ENCODE data around the gene CES4A.
A peak's percentile ranks its signal among the peaks of the same experiment; 100 is the strongest.
"Not testable (repeated sequence)": the region's sequence is repeated elsewhere in the genome, so short reads cannot be mapped to it uniquely, and the experiment has no call there.

Gene CES4A

DNA sequence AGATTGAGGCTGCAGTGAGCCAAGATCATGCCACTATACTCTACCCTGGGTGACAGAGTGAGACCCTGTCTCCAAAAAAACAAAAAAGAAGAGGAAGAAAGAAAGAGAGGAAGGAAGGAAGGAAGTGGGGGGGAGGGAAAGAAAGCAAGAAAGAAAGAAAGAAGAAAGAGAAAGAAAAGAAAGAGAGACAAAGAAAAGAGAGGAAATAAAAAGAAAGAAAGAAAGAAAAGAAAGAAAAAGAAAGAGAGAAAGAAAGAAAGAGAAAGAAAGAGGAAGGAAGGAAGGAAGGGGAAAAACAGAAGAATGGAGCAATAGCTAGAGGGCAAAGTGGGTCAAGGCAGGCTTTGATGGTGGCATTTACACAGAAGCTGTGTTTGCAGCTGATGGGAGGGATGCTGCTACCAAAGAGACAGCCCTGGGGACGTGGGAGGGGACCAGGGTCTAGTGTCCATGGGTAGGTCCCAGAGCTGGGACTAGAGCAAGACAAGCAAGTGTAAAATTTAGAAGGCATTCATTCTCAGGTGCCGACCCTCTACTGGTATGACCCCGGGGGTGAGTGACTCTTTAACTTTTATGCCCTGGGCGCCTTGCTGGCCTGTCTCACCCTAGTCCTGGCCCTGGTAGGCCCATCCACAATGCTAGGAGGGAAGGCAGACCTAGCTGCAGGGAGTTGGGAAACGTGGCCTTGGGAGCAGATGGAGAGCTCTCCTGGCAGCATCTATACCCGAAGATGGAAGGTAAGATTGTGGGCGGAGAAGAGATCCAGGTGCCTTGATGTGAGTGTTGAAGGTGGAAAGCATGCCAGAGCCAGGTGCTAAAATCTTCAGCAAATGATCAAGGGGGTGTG is 29.3 kb upstream of the CES4A start:
- DNase-seq: no peak

DNA sequence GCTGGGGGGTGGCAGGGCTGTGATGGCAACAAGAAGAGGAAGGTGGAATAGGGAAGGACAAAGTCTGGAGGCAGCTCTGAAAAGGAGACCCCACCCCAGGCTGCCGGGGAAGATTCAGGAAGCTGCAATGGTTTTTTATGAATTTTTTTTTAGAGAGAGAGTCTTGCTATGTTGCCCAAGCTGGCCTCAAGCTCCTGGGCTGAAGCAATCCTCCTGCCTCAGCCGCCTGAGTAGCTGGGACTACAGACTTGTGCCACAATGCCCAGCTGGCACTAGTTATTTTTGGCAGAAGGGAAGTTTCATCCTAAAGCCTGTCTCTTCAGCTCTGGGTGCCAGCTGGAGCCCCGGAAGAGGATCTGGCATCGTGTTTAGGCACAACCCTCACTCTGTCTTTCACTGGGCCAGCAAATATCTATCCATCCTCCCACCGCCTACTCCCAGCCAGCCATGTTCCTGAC is 28.7 kb upstream of the CES4A start:
- peak; percentile 75 for DNase-seq

DNA sequence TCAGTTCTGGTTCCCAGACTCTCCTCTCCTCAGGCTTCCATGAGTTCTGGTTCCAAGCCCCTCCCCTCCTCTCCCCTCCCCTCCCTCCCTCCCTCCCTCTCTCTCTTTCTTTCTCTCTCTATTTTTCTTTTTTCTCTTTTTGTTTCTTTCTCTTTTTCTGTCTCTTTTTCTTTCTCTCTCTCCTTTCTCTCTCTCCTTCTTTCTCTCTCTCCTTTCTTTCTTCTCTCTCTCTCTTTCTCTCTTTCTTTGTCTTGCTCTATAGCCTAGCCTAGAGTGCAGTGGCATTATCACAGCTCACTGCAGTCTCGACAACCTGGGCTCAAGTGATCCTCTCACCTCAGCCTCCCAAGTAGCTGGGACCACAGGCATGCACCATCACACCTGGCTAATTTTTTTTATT is 28.1 kb upstream of the CES4A start:
- no peak for DNase-seq

DNA sequence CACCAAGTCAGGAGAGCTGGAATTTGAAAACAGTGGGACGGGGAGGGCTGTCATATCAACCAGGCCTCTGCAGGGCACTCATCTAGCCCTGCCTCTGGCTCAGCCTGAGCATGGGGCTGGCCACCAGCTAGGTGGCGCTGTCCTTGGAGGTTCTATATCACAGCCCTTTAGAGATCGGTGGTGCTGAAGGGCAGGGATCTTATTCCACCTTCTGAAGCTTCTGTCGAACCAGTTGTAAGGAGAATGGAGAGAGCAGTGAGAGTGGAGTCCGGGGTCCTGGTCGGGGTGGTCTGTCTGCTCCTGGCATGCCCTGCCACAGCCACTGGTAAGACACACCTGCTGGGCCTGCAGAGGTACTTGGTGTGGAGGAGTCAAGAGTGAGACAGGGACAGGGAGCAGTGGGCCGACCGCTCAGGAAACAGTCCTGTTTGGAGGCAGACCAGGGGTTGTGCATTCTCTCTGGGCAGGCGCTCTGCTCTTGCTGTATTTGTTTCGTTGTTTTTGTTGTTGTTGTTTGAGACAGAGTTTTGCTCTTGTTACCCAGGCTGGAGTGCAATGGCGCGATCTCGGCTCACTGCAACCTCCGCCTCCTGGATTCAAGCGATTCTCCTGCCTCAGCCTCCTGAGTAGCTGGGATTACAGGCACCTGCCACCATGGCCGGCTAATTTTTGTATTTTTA is 27.2 kb upstream of the CES4A start, which contains the start of gene CES3:
CES3 (plus strand) TSS at position 202 of the 680 bp plus-strand sequence; CDS start at position 244, 42 bp downstream.
- DNase-seq: peak; percentile 88

DNA sequence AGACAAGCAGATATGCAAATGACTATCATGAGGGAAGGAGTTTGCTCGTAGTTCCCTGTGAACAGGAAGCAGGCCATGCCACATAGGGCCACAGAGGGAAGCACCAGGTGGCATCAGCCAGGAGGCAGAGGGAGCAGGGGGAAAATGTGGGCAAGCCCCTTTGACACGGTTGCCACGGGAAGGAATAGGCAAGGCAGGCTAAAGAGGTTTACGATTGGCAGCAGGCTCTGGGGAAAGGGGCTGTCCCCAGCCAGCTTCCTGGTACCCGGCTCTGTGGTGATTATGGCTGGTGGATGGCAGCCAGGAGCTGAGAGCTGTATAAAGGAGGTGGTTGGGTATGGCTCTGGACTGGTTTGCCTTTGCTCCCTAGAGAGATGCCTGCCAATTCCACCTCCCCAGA is 26.5 kb upstream of the CES4A start:
- DNase-seq: no peak

DNA sequence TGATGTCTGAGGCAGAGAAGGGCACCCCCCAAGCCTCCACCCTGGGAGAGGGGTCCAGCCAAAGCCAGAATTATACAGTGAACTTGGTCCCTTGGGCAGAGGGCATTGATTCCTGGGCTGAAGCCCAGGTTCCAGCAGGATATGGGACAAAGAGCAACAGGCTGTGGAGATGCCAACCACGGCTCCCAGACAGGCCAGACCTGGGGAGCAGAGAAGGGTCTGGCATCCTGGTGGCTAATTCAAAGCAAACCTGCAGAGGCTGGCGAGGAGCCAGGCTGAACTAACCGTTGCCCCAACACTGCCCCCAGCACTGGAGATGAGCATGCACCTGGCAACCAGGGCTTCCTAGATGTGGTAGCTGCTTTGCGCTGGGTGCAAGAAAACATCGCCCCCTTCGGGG is 24.3 kb upstream of the CES4A start:
- DNase-seq: no peak

DNA sequence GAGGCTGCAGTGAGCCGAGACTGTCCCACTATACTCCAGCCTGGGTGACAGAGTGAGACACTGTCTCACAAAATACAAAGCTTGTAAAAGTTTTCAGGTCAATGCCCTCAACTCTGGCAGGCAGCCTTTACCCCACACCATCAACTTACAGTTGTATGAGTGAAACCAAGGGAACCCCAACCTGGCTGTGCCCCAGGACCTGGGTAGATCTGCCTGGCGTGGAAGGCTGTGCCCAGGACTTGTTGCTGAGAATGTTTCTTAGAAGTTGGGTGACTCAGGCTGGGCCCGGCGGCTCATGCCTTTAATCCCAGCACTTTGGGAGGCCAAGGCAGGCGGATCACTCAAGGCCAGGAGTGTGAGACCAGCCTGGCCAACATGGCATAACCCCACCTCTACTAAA is 19.5 kb upstream of the CES4A start:
- DNase-seq: no peak

DNA sequence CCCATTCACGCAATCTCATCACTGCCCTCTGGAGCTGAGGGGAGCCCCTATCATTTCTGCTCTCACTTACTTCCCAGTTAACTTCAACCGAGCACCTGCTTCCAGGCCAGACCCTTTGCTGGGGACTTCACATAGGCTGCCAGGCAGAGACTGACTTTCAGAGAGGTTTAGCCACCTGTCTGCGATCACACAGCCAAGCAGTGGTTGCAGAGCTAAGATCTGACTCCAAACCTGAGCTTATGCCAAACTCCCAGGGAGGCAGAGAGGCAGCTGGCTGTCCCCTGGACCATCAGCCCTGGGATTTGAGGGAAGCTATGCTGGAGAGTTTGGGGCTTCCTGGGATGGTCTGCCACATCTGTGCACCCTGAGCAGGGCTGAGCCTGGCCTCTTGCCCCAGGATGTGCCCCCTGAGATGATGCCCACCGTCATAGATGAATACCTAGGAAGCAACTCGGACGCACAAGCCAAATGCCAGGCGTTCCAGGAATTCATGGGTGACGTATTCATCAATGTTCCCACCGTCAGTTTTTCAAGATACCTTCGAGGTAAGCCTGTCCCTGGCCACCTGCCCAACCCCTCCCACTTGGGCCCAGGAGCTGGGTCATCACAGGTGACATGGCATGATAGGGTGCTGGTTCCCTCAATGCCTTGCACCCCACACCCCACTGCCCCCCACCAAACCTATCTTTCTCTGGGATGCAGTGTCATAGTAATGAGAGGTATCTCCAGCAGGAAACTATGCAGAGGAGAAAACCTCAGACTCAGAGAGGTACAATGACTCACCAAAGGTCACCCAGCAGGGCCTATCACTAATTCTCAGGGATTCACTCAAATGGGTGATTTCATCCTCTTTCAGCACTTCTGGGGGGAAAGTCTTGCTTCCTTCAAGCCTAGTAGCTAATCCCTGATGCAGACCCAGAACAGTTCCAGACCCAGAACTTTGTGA is 17.3 kb upstream of the CES4A start:
- DNase-seq: no peak

DNA sequence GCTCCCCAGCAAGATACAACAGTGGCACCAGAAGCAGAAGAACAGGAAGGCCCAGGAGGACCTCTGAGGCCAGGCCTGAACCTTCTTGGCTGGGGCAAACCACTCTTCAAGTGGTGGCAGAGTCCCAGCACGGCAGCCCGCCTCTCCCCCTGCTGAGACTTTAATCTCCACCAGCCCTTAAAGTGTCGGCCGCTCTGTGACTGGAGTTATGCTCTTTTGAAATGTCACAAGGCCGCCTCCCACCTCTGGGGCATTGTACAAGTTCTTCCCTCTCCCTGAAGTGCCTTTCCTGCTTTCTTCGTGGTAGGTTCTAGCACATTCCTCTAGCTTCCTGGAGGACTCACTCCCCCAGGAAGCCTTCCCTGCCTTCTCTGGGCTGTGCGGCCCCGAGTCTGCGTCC is 15.4 kb upstream of the CES4A start:
- DNase-seq: no peak

DNA sequence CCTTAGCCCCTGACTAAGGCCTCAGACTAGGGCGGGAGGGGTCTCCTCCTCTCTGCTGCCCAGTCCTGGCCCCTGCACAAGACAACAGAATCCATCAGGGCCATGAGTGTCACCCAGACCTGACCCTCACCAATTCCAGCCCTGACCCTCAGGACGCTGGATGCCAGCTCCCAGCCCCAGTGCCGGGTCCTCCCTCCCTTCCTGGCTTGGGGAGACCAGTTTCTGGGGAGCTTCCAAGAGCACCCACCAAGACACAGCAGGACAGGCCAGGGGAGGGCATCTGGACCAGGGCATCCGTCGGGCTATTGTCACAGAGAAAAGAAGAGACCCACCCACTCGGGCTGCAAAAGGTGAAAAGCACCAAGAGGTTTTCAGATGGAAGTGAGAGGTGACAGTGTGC is 14.7 kb upstream of the CES4A start:
- no peak for DNase-seq

DNA sequence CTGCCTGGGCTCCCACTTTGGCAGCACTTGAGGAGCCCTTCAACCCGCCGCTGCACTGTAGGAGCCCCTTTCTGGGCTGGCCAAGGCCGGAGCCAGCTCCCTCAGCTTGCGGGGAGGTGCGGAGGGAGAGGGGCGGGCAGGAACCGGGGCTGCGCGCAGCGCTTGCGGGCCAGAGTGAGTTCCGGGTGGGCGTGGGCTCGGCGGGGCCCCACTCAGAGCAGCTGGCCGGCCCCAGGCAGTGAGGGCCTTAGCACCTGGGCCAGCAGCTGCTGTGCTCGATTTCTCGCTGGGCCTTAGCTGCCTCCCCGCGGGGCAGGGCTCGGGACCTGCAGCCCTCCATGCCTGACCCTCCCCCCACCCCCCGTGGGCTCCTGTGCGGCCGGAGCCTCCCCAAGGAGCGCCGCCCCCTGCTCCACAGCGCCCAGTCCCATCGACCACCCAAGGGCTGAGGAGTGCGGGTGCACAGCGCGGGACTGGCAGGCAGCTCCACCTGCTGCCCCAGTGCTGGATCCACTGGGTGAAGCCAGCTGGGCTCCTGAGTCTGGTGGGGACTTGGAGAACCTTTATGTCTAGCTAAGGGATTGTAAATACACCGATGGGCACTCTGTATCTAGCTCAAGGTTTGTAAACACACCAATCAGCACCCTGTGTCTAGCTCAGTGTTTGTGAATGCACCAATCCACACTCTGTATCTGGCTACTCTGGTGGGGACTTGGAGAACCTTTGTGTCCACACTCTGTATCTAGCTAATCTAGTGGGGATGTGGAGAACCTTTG is 14.0 kb upstream of the CES4A start:
- DNase-seq: not testable (repeated sequence)

DNA sequence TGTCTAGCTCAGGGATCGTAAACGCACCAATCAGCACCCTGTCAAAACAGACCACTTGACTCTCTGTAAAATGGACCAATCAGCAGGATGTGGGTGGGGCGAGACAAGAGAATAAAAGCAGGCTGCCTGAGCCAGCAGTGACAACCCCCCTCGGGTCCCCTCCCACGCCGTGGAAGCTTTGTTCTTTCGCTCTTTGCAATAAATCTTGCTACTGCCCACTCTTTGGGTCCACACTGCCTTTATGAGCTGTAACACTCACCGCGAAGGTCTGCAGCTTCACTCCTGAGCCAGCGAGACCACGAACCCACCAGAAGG is 13.5 kb upstream of the CES4A start:
- not testable (repeated sequence) for DNase-seq

DNA sequence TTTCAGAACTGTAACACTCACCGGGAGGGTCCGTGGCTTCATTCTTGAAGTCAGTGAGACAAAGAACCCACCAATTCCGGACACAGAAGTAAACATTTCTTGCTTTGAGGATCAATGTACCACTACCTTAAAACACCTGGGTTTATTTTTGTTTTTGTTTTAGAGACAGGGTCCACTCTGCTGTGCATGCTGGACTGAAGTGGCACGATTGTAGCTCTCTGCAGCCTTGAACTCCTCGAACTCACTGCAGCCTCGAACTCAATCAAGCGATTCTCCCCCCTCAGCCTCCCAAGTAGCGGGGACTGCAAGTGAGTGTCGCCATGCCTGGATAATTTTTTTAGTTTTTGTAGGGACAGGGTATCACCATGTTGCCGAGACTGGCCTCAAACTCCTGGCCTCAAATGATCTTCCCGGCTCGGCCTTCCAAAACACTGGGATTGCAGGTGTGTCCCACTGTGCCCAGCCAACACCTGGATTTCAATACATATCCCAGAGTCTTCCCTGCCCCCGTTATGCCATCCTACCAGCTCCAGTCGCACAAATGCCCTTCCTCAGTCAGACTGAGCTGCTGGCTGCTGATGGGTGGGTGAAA is 13.0 kb upstream of the CES4A start:
- DNase-seq: no peak

DNA sequence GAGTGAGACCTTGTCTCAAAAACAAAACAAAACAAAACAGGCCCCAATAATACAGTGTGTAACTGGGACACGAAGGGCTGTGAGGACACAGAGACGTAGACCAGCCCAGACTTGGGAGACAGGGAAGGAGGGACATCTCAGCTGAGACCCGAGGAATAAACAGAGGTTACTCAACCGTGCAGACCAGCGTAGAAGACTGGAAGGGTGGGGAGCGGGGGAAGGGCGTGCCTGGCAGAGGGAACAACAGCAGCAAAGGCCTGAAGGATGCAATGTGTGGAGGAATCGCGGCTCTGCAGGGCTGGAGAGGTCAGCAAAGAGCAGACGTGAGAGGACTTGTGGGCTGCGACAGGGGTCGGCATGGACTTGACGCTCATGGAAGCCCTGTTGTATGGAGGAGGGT is 11.6 kb upstream of the CES4A start:
- no peak for DNase-seq

DNA sequence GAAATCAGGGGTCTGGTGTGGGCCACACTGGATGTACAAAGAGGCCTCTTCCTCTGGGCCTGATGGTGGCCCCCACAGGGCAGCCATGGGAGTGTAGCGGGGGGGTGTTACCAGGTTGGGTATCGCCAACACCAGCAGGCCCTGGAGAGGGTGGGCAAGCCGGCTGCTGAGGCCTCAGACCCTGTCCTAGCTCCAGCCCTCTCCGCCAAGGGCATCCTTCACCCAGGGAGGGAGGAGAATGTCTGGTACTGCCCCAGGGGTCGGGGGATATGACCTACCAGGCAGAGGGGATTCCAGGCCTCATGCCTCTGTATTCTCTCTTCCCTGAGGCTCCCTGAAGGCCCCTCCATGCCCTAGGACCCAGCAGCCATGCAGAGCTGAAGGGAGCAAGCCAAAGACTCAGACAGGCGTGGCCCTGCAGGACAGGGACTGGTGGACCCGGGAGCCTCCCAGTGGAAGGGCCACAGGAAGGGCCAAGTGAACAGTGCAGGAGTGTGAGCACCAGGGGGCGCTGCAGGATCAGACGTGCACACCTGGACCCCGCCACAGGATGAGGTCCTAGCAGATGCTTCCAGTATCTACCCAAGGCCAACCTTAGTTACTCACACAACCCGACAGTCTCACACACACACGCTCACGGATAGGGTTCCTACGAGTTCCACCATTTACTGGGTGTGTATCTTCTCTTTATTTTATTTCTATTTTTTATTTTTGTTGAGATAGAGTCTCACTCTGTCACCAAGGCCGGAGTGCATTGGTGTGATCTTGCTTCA is 10.9 kb upstream of the CES4A start:
- DNase-seq: peak; percentile 80

DNA sequence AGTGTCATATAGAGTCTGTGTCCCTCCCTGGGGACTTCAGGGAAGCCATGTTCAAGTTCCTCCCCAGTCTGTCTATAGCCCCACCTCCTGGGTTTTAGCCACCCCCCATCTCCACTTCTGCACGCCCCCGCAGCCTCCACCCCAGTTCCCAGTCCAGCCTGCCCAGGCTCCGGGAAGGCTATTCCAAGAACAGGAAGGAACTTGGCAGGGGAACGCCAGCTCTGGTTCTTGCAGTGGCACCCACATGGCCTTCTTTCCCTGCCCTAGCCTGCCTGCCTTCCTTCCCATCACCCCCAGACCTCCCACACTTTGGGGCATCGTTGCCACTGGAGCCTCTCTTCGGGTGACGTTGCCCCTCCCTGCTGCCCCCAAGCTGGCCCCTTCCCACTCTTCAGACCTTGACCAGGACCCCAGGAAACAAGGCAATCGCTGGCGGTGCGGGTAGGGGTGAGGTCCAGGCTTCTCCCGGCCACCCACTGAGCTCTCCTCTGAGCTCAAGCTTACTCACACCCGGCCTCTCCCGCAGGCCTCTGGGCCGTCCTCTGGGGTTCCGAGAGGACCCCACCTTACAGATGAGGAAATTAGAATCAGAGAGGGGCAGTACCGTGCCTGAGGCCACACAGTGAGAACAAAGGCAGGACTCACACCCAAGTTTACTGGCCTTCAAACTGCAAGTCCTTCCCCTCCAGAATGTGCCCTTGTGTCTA is 9.2 kb upstream of the CES4A start:
- no peak for DNase-seq

DNA sequence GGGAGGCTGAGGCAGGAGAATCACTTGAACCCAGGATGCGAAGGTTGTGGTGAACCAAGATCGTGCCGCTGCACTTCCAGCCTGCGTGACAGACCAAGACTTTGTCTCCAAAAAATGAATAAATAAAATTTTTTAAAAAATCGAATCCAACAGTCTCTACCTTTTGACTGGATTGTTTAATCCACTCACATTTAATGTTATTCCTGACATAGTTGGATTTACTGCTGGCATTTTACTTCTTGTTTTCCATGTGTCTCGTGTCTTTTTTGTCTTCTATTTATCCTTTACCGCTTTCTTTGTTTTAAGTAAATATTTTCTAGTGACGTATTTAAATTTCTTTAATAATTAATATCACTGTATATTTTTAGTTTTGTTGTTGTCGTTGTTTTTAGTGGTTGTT is 5.4 kb upstream of the CES4A start:
- DNase-seq: no peak

DNA sequence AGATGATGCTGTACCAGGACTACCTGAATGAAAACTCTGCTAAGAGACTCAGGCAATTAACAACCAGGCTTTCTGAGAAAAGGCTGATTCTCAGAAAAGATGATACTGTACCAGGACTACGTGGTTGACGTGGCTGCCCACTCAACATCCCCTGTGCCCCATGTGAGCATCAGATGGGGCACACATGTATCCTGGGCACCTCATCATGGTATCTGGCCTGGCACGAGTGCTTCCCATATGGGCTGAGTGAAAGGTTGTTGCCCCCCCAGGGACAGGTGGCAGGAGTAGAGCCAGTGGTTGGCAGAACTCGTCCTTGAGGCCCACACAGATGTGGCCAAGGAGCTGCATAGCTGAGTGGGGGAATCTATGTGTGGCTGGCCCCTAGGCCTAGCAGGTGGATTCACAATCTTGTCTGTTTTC is 3.5 kb upstream of the CES4A start:
- DNase-seq: no peak

DNA sequence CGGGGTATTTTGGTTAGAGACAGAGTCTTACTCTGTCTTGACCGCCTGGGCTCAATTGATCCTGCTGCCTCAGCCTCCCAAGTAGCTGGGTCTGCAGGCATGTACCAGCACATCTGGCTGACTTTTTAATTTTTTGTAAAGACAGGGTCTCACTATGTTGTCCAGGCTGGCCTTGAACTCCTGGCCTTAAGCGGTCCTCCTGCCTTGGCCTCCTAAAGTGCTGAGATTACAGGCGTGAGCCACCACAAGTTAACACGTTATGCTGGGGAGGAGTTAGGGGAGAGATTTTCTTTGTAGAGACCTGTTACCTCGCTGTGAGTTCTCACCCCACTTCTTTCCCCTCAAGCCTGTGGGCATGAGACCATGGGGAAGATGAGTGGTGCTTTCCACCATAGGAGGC is 1.8 kb upstream of the CES4A start:
- no peak for DNase-seq

DNA sequence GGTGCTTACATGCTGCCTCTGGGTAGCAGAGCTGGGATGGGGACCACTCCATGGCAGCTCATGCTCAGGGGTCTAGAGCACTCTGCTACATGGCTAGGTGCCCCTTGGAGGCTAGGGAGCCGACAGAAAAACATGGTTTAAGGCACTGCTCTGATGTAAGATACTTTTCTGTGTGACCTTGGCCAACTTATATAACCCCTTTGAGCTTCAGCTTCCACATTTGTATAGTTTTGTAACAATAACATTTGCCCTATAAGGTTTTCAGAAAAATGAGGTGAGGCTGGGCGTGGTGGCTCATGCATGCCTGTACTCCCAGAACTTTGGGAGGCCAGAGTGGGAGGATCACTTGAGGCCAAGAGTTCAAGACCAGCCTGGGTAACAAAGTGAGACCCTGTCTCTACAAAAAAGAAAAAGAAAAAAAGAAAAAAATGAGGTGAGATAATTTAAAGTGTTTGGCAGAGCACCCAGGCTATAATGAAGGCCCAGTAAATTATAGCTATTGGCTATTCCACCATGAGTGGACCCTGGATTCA is 3.2 kb downstream of the CES4A start:
- no peak for DNase-seq

All from NCI-H1694 treated with DMSO at 0.1 percent for 48 hours (cell line).